ENCODE measurements around the gene COA6.

The COA6 gene

GRCh38 chr1:234413990-234414389 lies 40.7 kb downstream of the COA6 start:
- DNase-seq = no peak

GRCh38 chr1:234427950-234428646 lies 54.8 kb downstream of the COA6 start:
- DNase-seq = no peak

- no peak for DNase-seq
These were observed 56.2 kb downstream of the COA6 start for GRCh38 chr1:234429434-234429806.

GRCh38 chr1:234430691-234431090 lies 57.4 kb downstream of the COA6 start:
- DNase-seq = no peak

- no peak for DNase-seq
These were observed 58.0 kb downstream of the COA6 start for GRCh38 chr1:234431255-234431654.

- no peak for DNase-seq
These were observed 60.5 kb downstream of the COA6 start for GRCh38 chr1:234433563-234434285.

Data from NCI-H1092 (cell line).